ENCODE data around the gene ZCCHC14. TPM values are rescaled to one million over a fixed set of nuclear protein-coding genes. Genes with fewer than 3 reads are reported as not detected.

The ZCCHC14 gene
- total RNA-seq, 1 experiment from 2014 or later = 28.2 TPM

DNA sequence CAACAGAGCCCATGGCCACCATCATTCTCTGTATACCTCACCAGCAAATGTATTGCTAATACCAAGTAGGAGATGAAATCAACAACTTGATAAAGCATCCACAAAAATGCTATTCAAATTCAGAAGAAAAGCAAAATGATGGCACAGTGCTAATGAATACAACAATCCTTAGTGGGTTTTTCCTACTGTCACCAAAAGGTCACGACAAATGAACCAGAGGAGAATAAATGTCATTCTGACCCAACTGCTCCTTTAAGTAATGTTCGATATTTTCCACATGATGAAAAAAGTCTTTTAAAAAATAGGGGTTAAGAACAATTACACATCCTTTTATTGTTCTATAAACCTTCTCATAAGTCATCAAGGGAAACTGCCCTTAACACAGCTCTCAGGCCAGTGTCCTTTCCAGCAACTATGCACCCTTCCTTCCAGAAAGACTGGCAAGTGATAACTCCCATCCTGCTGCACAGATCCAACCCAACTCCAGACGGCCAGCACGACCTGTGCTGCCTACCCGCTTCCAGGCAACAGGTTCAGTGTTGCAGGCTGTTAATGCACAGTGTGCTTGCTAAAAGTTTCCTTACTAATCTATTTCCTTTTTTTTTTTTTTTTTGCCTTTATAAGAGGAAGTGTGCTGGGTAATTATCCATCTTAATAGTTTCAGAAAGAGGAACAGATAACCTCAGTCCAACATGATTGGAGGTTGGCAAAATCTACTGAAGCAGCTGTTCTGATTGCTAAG is 124.6 kb downstream of the ZCCHC14 start:
- POLR2A ChIA-PET = interaction anchor here (1.1 kb wide), 1 partner anchor 15 kb away, joined by 3 read pairs; no protein-coding TSS in a partner anchor
- no peaks in the 10 kb centered on the region for H3K9me3 Mint-ChIP-seq (ENCODE audit: unreplicated experiment)
- H3K27ac Mint-ChIP-seq (ENCODE audit: low read depth, unreplicated experiment) = no peak overlapping the region
- intact Hi-C loops (cut with micrococcal nuclease) = no loop called here
- CTCF ChIA-PET = no interaction called here
- no peak overlapping the region for H3K4me3 Mint-ChIP-seq (ENCODE audit: unreplicated experiment)
- no peak for DNase-seq (ENCODE audit: unreplicated experiment)
- TF ChIP-seq, protein P1, sequence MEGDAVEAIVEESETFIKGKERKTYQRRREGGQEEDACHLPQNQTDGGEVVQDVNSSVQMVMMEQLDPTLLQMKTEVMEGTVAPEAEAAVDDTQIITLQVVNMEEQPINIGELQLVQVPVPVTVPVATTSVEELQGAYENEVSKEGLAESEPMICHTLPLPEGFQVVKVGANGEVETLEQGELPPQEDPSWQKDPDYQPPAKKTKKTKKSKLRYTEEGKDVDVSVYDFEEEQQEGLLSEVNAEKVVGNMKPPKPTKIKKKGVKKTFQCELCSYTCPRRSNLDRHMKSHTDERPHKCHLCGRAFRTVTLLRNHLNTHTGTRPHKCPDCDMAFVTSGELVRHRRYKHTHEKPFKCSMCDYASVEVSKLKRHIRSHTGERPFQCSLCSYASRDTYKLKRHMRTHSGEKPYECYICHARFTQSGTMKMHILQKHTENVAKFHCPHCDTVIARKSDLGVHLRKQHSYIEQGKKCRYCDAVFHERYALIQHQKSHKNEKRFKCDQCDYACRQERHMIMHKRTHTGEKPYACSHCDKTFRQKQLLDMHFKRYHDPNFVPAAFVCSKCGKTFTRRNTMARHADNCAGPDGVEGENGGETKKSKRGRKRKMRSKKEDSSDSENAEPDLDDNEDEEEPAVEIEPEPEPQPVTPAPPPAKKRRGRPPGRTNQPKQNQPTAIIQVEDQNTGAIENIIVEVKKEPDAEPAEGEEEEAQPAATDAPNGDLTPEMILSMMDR (IDR thresholded peaks at IDR 0.05; ENCODE audit: unreplicated experiment) = no peak
- H3K27me3 Mint-ChIP-seq (ENCODE audit: insufficient read depth, unreplicated experiment) = no peaks in the 10 kb centered on the region
- peaks cover 34% of the 10 kb centered on the region for H3K36me3 Mint-ChIP-seq (ENCODE audit: insufficient read depth, unreplicated experiment)
- H3K4me1 Mint-ChIP-seq (ENCODE audit: insufficient read depth, unreplicated experiment) = peaks cover 9% of the 10 kb centered on the region
- BruUV-seq (replicated peaks) = no TSS peak

DNA sequence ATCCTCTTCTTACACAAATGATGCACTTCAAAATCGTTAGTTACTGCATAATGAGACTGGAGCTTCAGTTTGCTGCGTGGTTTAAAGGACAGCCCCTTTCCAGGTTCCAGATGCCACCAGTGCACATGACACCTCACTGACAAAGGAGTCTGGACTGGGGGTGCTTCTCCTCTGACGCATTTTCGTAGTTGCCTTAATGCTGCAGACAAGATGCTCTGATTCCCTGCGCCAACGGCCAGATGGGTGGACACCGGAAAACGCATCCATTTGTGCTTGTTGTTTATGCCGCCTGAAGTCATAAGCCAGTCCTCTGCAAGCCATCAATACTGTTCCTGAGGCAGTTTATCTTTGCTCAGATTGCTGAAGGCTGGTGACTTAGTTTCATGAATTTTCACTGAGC is 125.3 kb downstream of the ZCCHC14 start:
- no peak overlapping the region for H3K4me3 Mint-ChIP-seq (ENCODE audit: unreplicated experiment)

GRCh38 chr16:87366930-87367329 is 125.9 kb downstream of the ZCCHC14 start:
- Mint-ChIP-seq H3K9me3 (ENCODE audit: unreplicated experiment) (no peaks in the 10 kb centered on the region), H3K4me1 (ENCODE audit: insufficient read depth, unreplicated experiment) (peaks cover 9% of the 10 kb centered on the region), H3K36me3 (ENCODE audit: insufficient read depth, unreplicated experiment) (peaks cover 34% of the 10 kb centered on the region), H3K27ac (ENCODE audit: low read depth, unreplicated experiment) (no peak overlapping the region), H3K4me3 (ENCODE audit: unreplicated experiment) (no peak overlapping the region), H3K27me3 (ENCODE audit: insufficient read depth, unreplicated experiment) (no peaks in the 10 kb centered on the region)
- TF ChIP-seq, protein P1 (IDR thresholded peaks at IDR 0.05; ENCODE audit: unreplicated experiment) = no peak
- BruUV-seq (replicated peaks) = no TSS peak
- intact Hi-C loops (cut with micrococcal nuclease) = no loop called here
- POLR2A ChIA-PET = no interaction called here
- CTCF ChIA-PET = interaction anchor here (1.1 kb wide), 1 partner anchor 19 kb away, joined by 3 read pairs; no protein-coding TSS in a partner anchor
- no peak for DNase-seq (ENCODE audit: unreplicated experiment)

More for the DNA sequence above, 125.3 kb downstream of the ZCCHC14 start:
- intact Hi-C loops (cut with micrococcal nuclease) = no loop called here
- Mint-ChIP-seq H3K36me3 (ENCODE audit: insufficient read depth, unreplicated experiment) (peaks cover 34% of the 10 kb centered on the region), H3K4me1 (ENCODE audit: insufficient read depth, unreplicated experiment) (peaks cover 9% of the 10 kb centered on the region), H3K9me3 (ENCODE audit: unreplicated experiment) (no peaks in the 10 kb centered on the region), H3K27ac (ENCODE audit: low read depth, unreplicated experiment) (no peak overlapping the region), H3K27me3 (ENCODE audit: insufficient read depth, unreplicated experiment) (no peaks in the 10 kb centered on the region)
- CTCF ChIA-PET = interaction anchor here (1.1 kb wide), 1 partner anchor 20 kb away, joined by 3 read pairs; no protein-coding TSS in a partner anchor
- TF ChIP-seq, protein P1 (IDR thresholded peaks at IDR 0.05; ENCODE audit: unreplicated experiment) = no peak
- no TSS peak for BruUV-seq (replicated peaks)
- DNase-seq (ENCODE audit: unreplicated experiment) = no peak
- POLR2A ChIA-PET = interaction anchor here (1.1 kb wide), 1 partner anchor 15 kb away, joined by 3 read pairs; no protein-coding TSS in a partner anchor

- intact Hi-C loops (cut with micrococcal nuclease) = no loop called here
- BruUV-seq (replicated peaks) = no TSS peak
- H3K9me3 Mint-ChIP-seq (ENCODE audit: unreplicated experiment) = no peaks in the 10 kb centered on the region
Measured at GRCh38 chr16:87366288-87366687, 126.5 kb downstream of the ZCCHC14 start.

More at GRCh38 chr16:87366288-87366687, 126.5 kb downstream of the ZCCHC14 start:
- Mint-ChIP-seq H3K36me3 (ENCODE audit: insufficient read depth, unreplicated experiment) (peaks cover 34% of the 10 kb centered on the region), H3K27me3 (ENCODE audit: insufficient read depth, unreplicated experiment) (no peaks in the 10 kb centered on the region), H3K4me1 (ENCODE audit: insufficient read depth, unreplicated experiment) (peaks cover 9% of the 10 kb centered on the region), H3K4me3 (ENCODE audit: unreplicated experiment) (no peak overlapping the region), H3K27ac (ENCODE audit: low read depth, unreplicated experiment) (no peak overlapping the region)
- TF ChIP-seq, protein P1 (IDR thresholded peaks at IDR 0.05; ENCODE audit: unreplicated experiment) = no peak
- ChIA-PET POLR2A (no interaction called here), CTCF (interaction anchor here (1.1 kb wide), 1 partner anchor 19 kb away, joined by 3 read pairs; no protein-coding TSS in a partner anchor)
- no peak for DNase-seq (ENCODE audit: unreplicated experiment)
